ENCODE data around the gene VPREB3. TPM values are rescaled to one million over a fixed set of nuclear protein-coding genes. Genes with fewer than 3 reads are reported as not detected.
A peak's percentile ranks its signal among the peaks of the same experiment; 100 is the strongest.

Gene VPREB3
- total RNA-seq, 1 experiment from 2014 or later = 2.4 TPM

GRCh38 chr22:23767303-23767672, 13.1 kb upstream of the VPREB3 start (continued):
- TF ChIP-seq SRF (IDR thresholded peaks at IDR 0.05; ENCODE audit: low read depth) = no peak
- TF ChIP-seq CBX3 (IDR thresholded peaks at IDR 0.05; ENCODE audit: low read depth) = no peak
- TF ChIP-seq ZBTB33 (IDR thresholded peaks at IDR 0.05; ENCODE audit: extremely low read depth, insufficient replicate concordance, low read length) = no peak
- TF ChIP-seq FOSL1 (IDR thresholded peaks at IDR 0.05; ENCODE audit: low read depth) = no peak
- no peak for TF ChIP-seq RAD21 (IDR thresholded peaks at IDR 0.05; ENCODE audit: low read depth)
- no peak for TF ChIP-seq POLR2AphosphoS5 (IDR thresholded peaks at IDR 0.05; ENCODE audit: low read depth, low read length)

- peak overlapping the region; percentile 20; the same call in 1 of the 2 replicates for H3K27ac ChIP-seq (ENCODE audit: low read depth, low read length)
- no peak overlapping the region for H3K9ac ChIP-seq (ENCODE audit: low read length)
- peaks cover 35% of the 10 kb centered on the region for H3K79me2 ChIP-seq (ENCODE audit: insufficient read depth, low read length)
- peaks cover 9 to 20% of the 10 kb centered on the region in 2 experiments; a peak in 3 of 4 replicates for H3K36me3 ChIP-seq (ENCODE audit: control insufficient read depth in 1 of 2, insufficient read depth in 2 of 2, low read length in 2 of 2)
- intact Hi-C loops (cut with micrococcal nuclease) = loop anchor here (5.0 to 10.0 kb wide), 2 partner anchors 82 to 190 kb away; no protein-coding TSS in a partner anchor
- ATAC-seq (no peak), DNase-seq (ENCODE audit: low read depth, low spot score) (no peak)
- H4K20me1 ChIP-seq (ENCODE audit: insufficient read depth) = no peaks in the 10 kb centered on the region
- ChIA-PET POLR2A (no interaction called here), CTCF (no interaction called here), RAD21 (ENCODE audit: low non-redundant PET in 1 of 2, low total read pairs in 2 of 2, uncharacterized antibody in 2 of 2, unreplicated experiment in 2 of 2) (no interaction called here)
- no peaks in the 10 kb centered on the region for H3K9me3 ChIP-seq (ENCODE audit: control insufficient read depth in 1 of 2, insufficient read depth in 1 of 2, low read depth in 1 of 2, low read length in 2 of 2)
- no TSS peak for BruUV-seq (replicated peaks)
- H3K4me2 ChIP-seq (ENCODE audit: low read length) = peak overlapping the region; percentile 17
- no peaks in the 10 kb centered on the region for H3K9me2 ChIP-seq (ENCODE audit: insufficient read depth)
- no peaks in the 10 kb centered on the region for H3K27me3 ChIP-seq (ENCODE audit: insufficient read depth, low read length)
- H3K4me1 ChIP-seq (ENCODE audit: control insufficient read depth in 1 of 2, insufficient read depth in 2 of 2, low read length in 2 of 2) = peaks cover 8 to 48% of the 10 kb centered on the region in 2 experiments; a peak in 3 of 4 replicates
- H3K4me3 ChIP-seq (replicated peaks in 1 of 2; ENCODE audit: low read depth in 1 of 2, low read length in 2 of 2) = no peak overlapping the region
- H2AFZ ChIP-seq (ENCODE audit: low read depth, low read length, poor library complexity, severe bottlenecking) = no peak overlapping the region
- TF ChIP-seq SRF (IDR thresholded peaks at IDR 0.05; ENCODE audit: low read depth) (no peak), ZFX (IDR thresholded peaks at IDR 0.05) (no peak), EZH2 (IDR thresholded peaks at IDR 0.05) (no peak), EZH2phosphoT487 (IDR thresholded peaks at IDR 0.05; ENCODE audit: borderline replicate concordance) (no peak), MAX (IDR thresholded peaks at IDR 0.05) (no peak), REST (IDR thresholded peaks at IDR 0.05; ENCODE audit: low read depth) (no peak), RAD21 (IDR thresholded peaks at IDR 0.05; ENCODE audit: low read depth) (no peak), YY1 (IDR thresholded peaks at IDR 0.05; ENCODE audit: extremely low read depth, insufficient replicate concordance, low read depth, low read length) (no peak), ZNF274 (IDR thresholded peaks at IDR 0.05; ENCODE audit: low read depth, low read length) (no peak), POLR2A (IDR thresholded peaks at IDR 0.05; ENCODE audit: borderline replicate concordance, extremely low read depth, insufficient read depth, insufficient read length) (no peak), JUND (IDR thresholded peaks at IDR 0.05) (no peak), POLR2AphosphoS5 (IDR thresholded peaks at IDR 0.05; ENCODE audit: low read depth, low read length) (no peak), TCF7L2 (IDR thresholded peaks at IDR 0.05; ENCODE audit: borderline replicate concordance, extremely low read depth, insufficient read depth, insufficient read length) (no peak), CEBPB (IDR thresholded peaks at IDR 0.05; ENCODE audit: low read depth) (no peak), CBX3 (IDR thresholded peaks at IDR 0.05; ENCODE audit: low read depth) (no peak), ELF1 (IDR thresholded peaks at IDR 0.05; ENCODE audit: borderline replicate concordance, low read depth) (no peak)
These were observed 11.0 kb upstream of the VPREB3 start for GRCh38 chr22:23764899-23765881.

Data from HCT116 (cell line).